Measurements from ENCODE around the gene UBR4. TPM values are rescaled to one million over a fixed set of nuclear protein-coding genes. Genes with fewer than 3 reads are reported as not detected.

The UBR4 gene
- total and polyA plus RNA-seq, 2 of the 8 experiments (the other 6 are each of a cell fraction or from before 2014, with no cell fraction given): 139 to 152 TPM

- TF ChIP-seq CHD7 (IDR thresholded peaks at IDR 0.05; ENCODE audit: insufficient replicate concordance, low read length) (no peak), RBBP5 (IDR thresholded peaks at IDR 0.05; ENCODE audit: borderline replicate concordance, low read depth, low read length) (no peak), ATF2 (IDR thresholded peaks at IDR 0.05; ENCODE audit: low read length) (no peak), ZNF274 (IDR thresholded peaks at IDR 0.05; ENCODE audit: borderline replicate concordance, extremely low read depth, low read length) (no peak), USF2 (IDR thresholded peaks at IDR 0.05; ENCODE audit: low read length) (no peak), RFX5 (IDR thresholded peaks at IDR 0.05; ENCODE audit: borderline replicate concordance, low read depth, low read length) (no peak), EP300 (IDR thresholded peaks at IDR 0.05; ENCODE audit: borderline replicate concordance in 1 of 2, low read depth in 2 of 2, low read length in 2 of 2) (no peak)
Observed at GRCh38 chr1:19250629-19251304, 40.7 kb upstream of the UBR4 start (continued).
